Lung (tissue), 12 donors: ENCODE results near the gene FH. TPM values are rescaled to one million over a fixed set of nuclear protein-coding genes. Genes with fewer than 3 reads are reported as not detected.

Experiments used
- ATAC-seq: fragments of 200-7000 bp; cut with Tn5 transposase; one replicate; pipeline ENCODE4 v1.9.1; 2020; ENCODE audit warnings: moderate number of reproducible peaks; ENCODE audit not compliant: insufficient read depth, low FRiP score
- DNase-seq, 3 donors: peaks; one replicate each; pipeline ENCODE4 v3.0.0-alpha.2; 2013 to 2017
- H3K27ac ChIP-seq, 2 donors: one replicate each; pipeline ENCODE4 v1.5.1; 2013; ENCODE audit warnings: mild to moderate bottlenecking in 2 of 2, moderate library complexity in 2 of 2, control low read depth in 1 of 2, inconsistent platforms in 1 of 2, low read depth in 1 of 2, low read length in 1 of 2
- H3K27me3 ChIP-seq, 3 donors: one replicate each; pipeline ENCODE4 v1.5.1; 2013; ENCODE audit warnings: low read length in 2 of 3; ENCODE audit not compliant: control insufficient read depth in 3 of 3, insufficient read depth in 3 of 3
- H3K36me3 ChIP-seq, 4 donors: one replicate each; pipeline ENCODE4 v1.5.1; 2013; ENCODE audit warnings: low read length in 4 of 4, mild to moderate bottlenecking in 1 of 4, moderate library complexity in 1 of 4; ENCODE audit not compliant: control insufficient read depth in 4 of 4, insufficient read depth in 4 of 4
- H3K4me1 ChIP-seq, 5 donors: one replicate each; pipeline ENCODE4 v1.5.1; 2013; ENCODE audit warnings: low read length in 5 of 5, mild to moderate bottlenecking in 2 of 5, moderate library complexity in 1 of 5; ENCODE audit not compliant: control insufficient read depth in 5 of 5, insufficient read depth in 5 of 5
- H3K4me3 ChIP-seq: one replicate; pipeline ENCODE4 v1.5.1; 2013; ENCODE audit warnings: mild to moderate bottlenecking, control low read depth, moderate library complexity
- H3K9ac ChIP-seq, 2 donors: one replicate each; pipeline ENCODE4 v1.5.1; 2013; ENCODE audit warnings: low read length in 2 of 2, control low read depth in 1 of 2; ENCODE audit not compliant: insufficient read depth in 1 of 2
- H3K9me3 ChIP-seq, 4 donors: one replicate each; pipeline ENCODE4 v1.5.1; 2013; ENCODE audit warnings: low read length in 3 of 4, mild to moderate bottlenecking in 1 of 4, moderate library complexity in 1 of 4; ENCODE audit not compliant: control insufficient read depth in 4 of 4, insufficient read depth in 3 of 4
- CTCF ChIP-seq: IDR thresholded peaks from 2 replicates; pipeline ENCODE4 v1.5.1; 2012; ENCODE audit warnings: mild to moderate bottlenecking; ENCODE audit errors: control extremely low read depth, extremely low read depth
- WGBS, 2 donors: extraction: QIAGEN DNeasy Blood & Tissue Kit; methylation state at CpG; one replicate each; pipeline ENCODE4 v1.1.7; 2013; 5-methylcytosine and 5-hydroxymethylcytosine counted together
- polyA plus RNA-seq, 2 donors: library from polyadenylated mRNA; stranded (reverse); fragments of 200-250 nt; gene quantifications; one replicate each; pipeline ENCODE4 v1.2.1, GENCODE V29; 2013
- total RNA-seq, 2 donors: library from RNA; depleted of rRNA in 1 of 2; stranded (reverse); fragments of >200 nt in 1 of 2; gene quantifications; one replicate each; pipeline ENCODE4 v1.2.1, GENCODE V29; 2014 to 2021
- donor health status: control.
- donor health status: control.
- donor health status: Bipolar disorder and iron deficiency.
- donor health status: healthy.
- donor health status: DM: yes; HTN: yes; CAD: no.

The FH gene
- total and polyA plus RNA-seq, 4 donors = 41.3 to 49.6 (median 43.4) TPM

GRCh38 chr1:241473026-241473425 lies 46.5 kb downstream of the FH start:
- no peak overlapping the region for H3K27ac ChIP-seq
- H3K9ac ChIP-seq = no peak overlapping the region
- no peaks in the 10 kb centered on the region for H3K4me1 ChIP-seq
- H3K27me3 ChIP-seq = no peaks in the 10 kb centered on the region
- no peak overlapping the region for H3K4me3 ChIP-seq
- H3K9me3 ChIP-seq = no peaks in the 10 kb centered on the region
- 52 to 56% methylated on average over 1 of the region's 1 CpG for WGBS, 2 donors
- ATAC-seq (no peak), DNase-seq (no peak)
- TF ChIP-seq CTCF = no peak
- H3K36me3 ChIP-seq = no peaks in the 10 kb centered on the region

- ATAC-seq = no peak
- H3K27ac ChIP-seq = no peak overlapping the region
- no peaks in the 10 kb centered on the region for H3K36me3 ChIP-seq
- no peaks in the 10 kb centered on the region for H3K4me1 ChIP-seq
- WGBS, 2 donors = 86 to 94% methylated on average over 5 of the region's 5 CpGs
- DNase-seq = no peak
- H3K9me3 ChIP-seq = no peaks in the 10 kb centered on the region
- no peak overlapping the region for H3K4me3 ChIP-seq
- H3K9ac ChIP-seq = no peak overlapping the region
- no peaks in the 10 kb centered on the region for H3K27me3 ChIP-seq
- TF ChIP-seq CTCF = no peak
Observed at GRCh38 chr1:241470908-241471590, 48.5 kb downstream of the FH start.

GRCh38 chr1:241470361-241470760 lies 49.2 kb downstream of the FH start:
- no peak for TF ChIP-seq CTCF
- H3K27me3 ChIP-seq = no peaks in the 10 kb centered on the region
- WGBS, 2 donors = 73 to 82% methylated on average over 3 of the region's 3 CpGs
- H3K36me3 ChIP-seq = no peaks in the 10 kb centered on the region
- H3K9ac ChIP-seq = no peak overlapping the region
- H3K4me1 ChIP-seq = no peaks in the 10 kb centered on the region
- H3K27ac ChIP-seq = no peak overlapping the region
- no peaks in the 10 kb centered on the region for H3K9me3 ChIP-seq
- no peak overlapping the region for H3K4me3 ChIP-seq
- DNase-seq = no peak
- ATAC-seq = no peak

GRCh38 chr1:241465673-241466072 lies 53.9 kb downstream of the FH start:
- Histone ChIP-seq H3K9me3 (peaks cover 0 to 3% (median 0%) of the 10 kb centered on the region in 4 donors), H3K27ac (no peak overlapping the region), H3K36me3 (no peaks in the 10 kb centered on the region), H3K9ac (no peak overlapping the region), H3K4me1 (no peaks in the 10 kb centered on the region), H3K4me3 (no peak overlapping the region), H3K27me3 (no peaks in the 10 kb centered on the region)
- WGBS, 2 donors = 92% methylated on average over 8 of the region's 8 CpGs
- DNase-seq = no peak
- no peak for TF ChIP-seq CTCF
- no peak for ATAC-seq
